ENCODE data around the gene TSPAN9. TPM values are rescaled to one million over a fixed set of nuclear protein-coding genes. Genes with fewer than 3 reads are reported as not detected.

The TSPAN9 gene
- total RNA-seq, 1 donor: 8.1 TPM

GRCh38 chr12:3225796-3226180, 148.6 kb downstream of the TSPAN9 start:
- no peak for DNase-seq (ENCODE audit: low read depth)
- TF ChIP-seq CTCF (IDR thresholded peaks at IDR 0.05; ENCODE audit: insufficient read depth, low read length): no peak
- no peak overlapping the region for H3K4me3 ChIP-seq (ENCODE audit: low read depth, low read length)

GRCh38 chr12:3226264-3226663, 149.1 kb downstream of the TSPAN9 start:
- TF ChIP-seq CTCF (IDR thresholded peaks at IDR 0.05; ENCODE audit: insufficient read depth, low read length): no peak
- no peak overlapping the region for H3K4me3 ChIP-seq (ENCODE audit: low read depth, low read length)
- DNase-seq (ENCODE audit: low read depth): no peak

- no peak for TF ChIP-seq CTCF (IDR thresholded peaks at IDR 0.05; ENCODE audit: insufficient read depth, low read length)
- no peak overlapping the region for H3K4me3 ChIP-seq (ENCODE audit: low read depth, low read length)
- DNase-seq (ENCODE audit: low read depth): no peak
These were observed 150.1 kb downstream of the TSPAN9 start for GRCh38 chr12:3227076-3227975.

GRCh38 chr12:3228552-3228951, 151.4 kb downstream of the TSPAN9 start:
- no peak overlapping the region for H3K4me3 ChIP-seq (ENCODE audit: low read depth, low read length)
- no peak for DNase-seq (ENCODE audit: low read depth)
- TF ChIP-seq CTCF (IDR thresholded peaks at IDR 0.05; ENCODE audit: insufficient read depth, low read length): no peak

- DNase-seq (ENCODE audit: low read depth): no peak
- H3K4me3 ChIP-seq (ENCODE audit: low read depth, low read length): no peak overlapping the region
- no peak for TF ChIP-seq CTCF (IDR thresholded peaks at IDR 0.05; ENCODE audit: insufficient read depth, low read length)
These were observed 152.4 kb downstream of the TSPAN9 start for GRCh38 chr12:3229577-3229976.

- DNase-seq (ENCODE audit: low read depth): no peak
- no peak for TF ChIP-seq CTCF (IDR thresholded peaks at IDR 0.05; ENCODE audit: insufficient read depth, low read length)
- no peak overlapping the region for H3K4me3 ChIP-seq (ENCODE audit: low read depth, low read length)
These were observed 153.7 kb downstream of the TSPAN9 start for GRCh38 chr12:3230758-3231375.

Data from fibroblast of the aortic adventitia (primary cell).